Thyroid gland (tissue), 4 donors: Measurements from ENCODE around the gene GCLC.

Source experiments
- POLR2A ChIP-seq, 2 donors: fragments of 450-650 bp; IDR thresholded peaks; one replicate each; pipeline ENCODE4 v1.6.1; 2017; ENCODE audit warnings: antibody characterized with exemption in 2 of 2, mild to moderate bottlenecking in 2 of 2, moderate library complexity in 1 of 2
- TF ChIP-seq, protein P1 (sequence below), 6 experiments: fragments of 200-600 bp in 3 of 6; fragments of 450-650 bp in 3 of 6; sonication (generic) in 3 of 6; IDR thresholded peaks; one replicate each; pipeline ENCODE4 v1.5.1; 2016 to 2019; ENCODE audit warnings: antibody characterized with exemption in 6 of 6, mild to moderate bottlenecking in 2 of 6, inconsistent platforms in 1 of 6, moderate library complexity in 1 of 6

- TF ChIP-seq, protein P1, sequence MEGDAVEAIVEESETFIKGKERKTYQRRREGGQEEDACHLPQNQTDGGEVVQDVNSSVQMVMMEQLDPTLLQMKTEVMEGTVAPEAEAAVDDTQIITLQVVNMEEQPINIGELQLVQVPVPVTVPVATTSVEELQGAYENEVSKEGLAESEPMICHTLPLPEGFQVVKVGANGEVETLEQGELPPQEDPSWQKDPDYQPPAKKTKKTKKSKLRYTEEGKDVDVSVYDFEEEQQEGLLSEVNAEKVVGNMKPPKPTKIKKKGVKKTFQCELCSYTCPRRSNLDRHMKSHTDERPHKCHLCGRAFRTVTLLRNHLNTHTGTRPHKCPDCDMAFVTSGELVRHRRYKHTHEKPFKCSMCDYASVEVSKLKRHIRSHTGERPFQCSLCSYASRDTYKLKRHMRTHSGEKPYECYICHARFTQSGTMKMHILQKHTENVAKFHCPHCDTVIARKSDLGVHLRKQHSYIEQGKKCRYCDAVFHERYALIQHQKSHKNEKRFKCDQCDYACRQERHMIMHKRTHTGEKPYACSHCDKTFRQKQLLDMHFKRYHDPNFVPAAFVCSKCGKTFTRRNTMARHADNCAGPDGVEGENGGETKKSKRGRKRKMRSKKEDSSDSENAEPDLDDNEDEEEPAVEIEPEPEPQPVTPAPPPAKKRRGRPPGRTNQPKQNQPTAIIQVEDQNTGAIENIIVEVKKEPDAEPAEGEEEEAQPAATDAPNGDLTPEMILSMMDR (IDR thresholded peaks at IDR 0.05), result no peak
- no peak for TF ChIP-seq POLR2A (IDR thresholded peaks at IDR 0.05)
Observed at GRCh38 chr6:53547166-53547810, 2.4 kb upstream of the GCLC start.
